GM19025 (cell line): ENCODE results near the gene AHDC1.

ENCODE experiments used
- ATAC-seq: cut with Tn5 transposase; IDR thresholded peaks from one replicate; pipeline ENCODE4 v1.9.1; 2021; ENCODE audit warnings: mild to moderate bottlenecking, low read depth, moderate library complexity; ENCODE audit not compliant: unreplicated experiment

AHDC1 gene

GRCh38 chr1:27616441-27616840, 12.5 kb upstream of the AHDC1 start:
- no peak for ATAC-seq

- no peak for ATAC-seq
Measured at GRCh38 chr1:27615346-27616192, 11.6 kb upstream of the AHDC1 start.

GRCh38 chr1:27614625-27615344, 10.8 kb upstream of the AHDC1 start:
- ATAC-seq, result no peak

- no peak for ATAC-seq
Measured at GRCh38 chr1:27614043-27614624, 10.2 kb upstream of the AHDC1 start.

- no peak for ATAC-seq
Measured at GRCh38 chr1:27612718-27613117, 8.8 kb upstream of the AHDC1 start.

- no peak for ATAC-seq
Measured at GRCh38 chr1:27611450-27611849, 7.5 kb upstream of the AHDC1 start.

GRCh38 chr1:27609618-27610240, 5.8 kb upstream of the AHDC1 start:
- ATAC-seq, result no peak

GRCh38 chr1:27609210-27609555, 5.2 kb upstream of the AHDC1 start:
- ATAC-seq, result no peak

GRCh38 chr1:27607239-27607804, 3.4 kb upstream of the AHDC1 start:
- no peak for ATAC-seq

- no peak for ATAC-seq
Measured at GRCh38 chr1:27606708-27607238, 2.8 kb upstream of the AHDC1 start.

- no peak for ATAC-seq
Measured at GRCh38 chr1:27605796-27606707, 2.1 kb upstream of the AHDC1 start.

- ATAC-seq, result no peak
Measured at GRCh38 chr1:27605300-27605766, 1.4 kb upstream of the AHDC1 start.

- ATAC-seq, result no peak
Measured at GRCh38 chr1:27604579-27605299, 795 bp upstream of the AHDC1 start.

GRCh38 chr1:27603309-27603680, 649 bp downstream of the AHDC1 start:
- no peak for ATAC-seq

- ATAC-seq, result no peak
Measured at GRCh38 chr1:27602462-27603308, 1.3 kb downstream of the AHDC1 start.

- no peak for ATAC-seq
Measured at GRCh38 chr1:27601771-27602461, 2.0 kb downstream of the AHDC1 start.

- ATAC-seq, result no peak
Measured at GRCh38 chr1:27601321-27601770, 2.6 kb downstream of the AHDC1 start.
